Measurements from ENCODE around the gene CA14.
"Not testable (repeated sequence)": the region's sequence is repeated elsewhere in the genome, so short reads cannot be mapped to it uniquely, and the experiment has no call there.

Gene CA14

DNA sequence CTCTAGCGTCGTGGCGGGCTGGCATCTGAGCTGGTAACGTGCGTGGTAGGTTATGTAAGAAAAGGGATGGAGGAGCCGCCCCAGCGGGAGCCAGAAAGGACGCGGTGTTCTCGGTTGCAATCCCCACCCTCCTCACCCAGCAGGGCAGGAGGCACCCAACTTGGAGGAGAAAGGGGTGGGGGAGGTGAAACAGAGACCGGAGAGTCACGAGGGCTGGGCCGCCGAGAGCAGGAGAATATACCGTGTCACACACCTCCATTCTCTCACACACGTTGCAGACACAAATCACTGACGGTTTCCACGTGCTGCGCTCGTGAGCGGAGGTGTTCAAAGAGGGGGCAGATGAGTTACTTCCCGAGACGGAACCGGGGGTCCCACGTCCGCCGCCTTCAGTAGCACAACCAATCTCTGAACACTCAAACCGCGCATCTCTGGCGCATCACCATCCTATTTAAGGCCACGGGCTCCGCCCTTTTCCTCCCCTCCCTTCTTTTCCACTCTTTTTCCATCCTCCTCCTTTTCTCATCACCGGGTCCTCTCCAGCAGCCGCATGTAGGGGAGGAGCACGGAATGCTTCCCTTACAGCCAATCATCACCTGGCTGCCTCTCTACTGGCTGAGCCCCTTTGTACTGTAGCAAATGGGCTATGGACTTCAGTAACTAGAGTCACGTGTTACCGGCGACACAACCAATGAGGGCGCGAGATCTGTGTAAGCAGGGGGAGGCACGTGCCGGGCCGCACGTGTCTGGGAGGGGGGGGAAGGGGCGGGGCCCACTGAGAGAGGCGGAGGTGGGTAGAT lies 24.4 kb downstream of the CA14 start, which contains the start of gene CIART:
Gene CIART, plus strand, starts transcription at position 797 of the 800 bp plus-strand sequence. CDS start 714 bp downstream, outside the sequence.
- peak; percentile 99 for DNase-seq

DNA sequence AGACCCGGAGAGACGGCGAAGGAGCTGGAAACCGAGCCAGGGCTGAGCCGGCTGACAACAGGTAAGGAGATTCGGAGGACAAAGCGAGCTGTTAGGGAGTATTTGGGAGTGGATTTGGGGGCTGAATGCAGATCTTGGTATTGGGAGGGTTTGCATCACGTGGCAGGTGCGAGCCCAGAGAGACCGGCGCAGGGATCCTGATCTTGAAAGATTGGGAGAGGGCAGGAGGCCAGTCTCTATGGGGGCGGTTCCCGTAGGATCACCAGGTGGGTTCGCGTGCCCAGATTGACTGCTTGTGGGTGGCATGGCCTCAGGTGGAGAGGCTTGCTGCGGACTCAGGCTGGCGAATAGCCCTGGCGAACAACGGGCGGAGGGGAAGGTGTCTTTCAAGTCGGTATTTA lies 25.0 kb downstream of the CA14 start:
- DNase-seq: no peak

DNA sequence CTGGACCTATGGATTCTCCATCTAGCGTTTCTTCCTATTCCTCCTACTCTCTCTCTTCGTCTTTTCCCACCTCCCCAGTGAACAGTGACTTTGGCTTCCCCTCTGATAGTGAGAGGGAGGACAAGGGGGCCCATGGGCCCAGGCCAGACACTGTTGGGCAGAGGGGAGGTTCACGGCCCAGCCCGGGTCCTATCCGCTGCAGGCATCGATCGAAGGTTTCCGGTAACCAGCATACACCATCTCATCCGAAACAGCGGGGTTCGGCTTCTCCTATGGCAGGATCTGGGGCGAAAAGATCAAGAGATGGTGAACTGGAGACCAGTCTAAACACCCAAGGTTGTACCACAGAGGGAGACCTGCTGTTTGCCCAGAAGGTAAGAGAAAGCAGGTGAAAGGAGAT lies 25.7 kb downstream of the CA14 start:
- DNase-seq: no peak

DNA sequence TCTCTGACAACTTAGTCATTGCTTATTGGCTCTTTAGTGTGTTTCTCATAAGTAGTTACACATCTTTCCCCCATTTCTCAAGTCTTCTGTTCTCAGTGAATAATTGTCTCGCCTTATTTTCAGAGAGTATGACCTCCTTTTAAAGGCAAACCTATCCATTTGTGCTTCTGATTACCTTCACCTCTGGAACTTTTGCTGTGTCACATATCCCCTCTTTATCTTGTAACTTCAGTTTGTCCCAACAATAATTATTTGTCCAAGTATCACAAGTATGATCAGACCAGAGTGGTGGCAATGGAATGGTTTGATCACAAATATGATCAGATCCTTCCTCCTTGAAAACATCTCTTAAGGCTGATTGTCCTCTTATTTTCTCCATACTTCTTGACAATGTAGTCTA lies 30.8 kb downstream of the CA14 start:
- no peak for DNase-seq

DNA sequence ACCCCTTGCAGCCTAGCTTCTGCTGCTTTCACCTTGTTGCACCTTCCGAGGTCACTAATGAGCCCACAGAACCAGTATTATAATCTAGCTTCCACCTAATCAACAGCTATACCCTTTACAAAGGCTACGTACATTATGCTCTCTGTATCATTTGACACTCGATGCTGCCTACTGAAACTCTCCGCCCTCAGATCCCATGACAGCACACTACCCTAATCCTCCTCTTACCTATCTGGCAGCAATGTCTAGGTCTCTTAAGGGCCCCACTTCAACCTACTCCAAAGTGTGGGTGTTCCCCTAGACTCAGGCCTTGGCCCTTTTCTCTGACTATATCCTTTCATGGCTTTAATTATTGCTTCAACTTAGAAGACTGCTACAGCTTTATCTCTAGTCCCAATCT lies 31.2 kb downstream of the CA14 start:
- no peak for DNase-seq

DNA sequence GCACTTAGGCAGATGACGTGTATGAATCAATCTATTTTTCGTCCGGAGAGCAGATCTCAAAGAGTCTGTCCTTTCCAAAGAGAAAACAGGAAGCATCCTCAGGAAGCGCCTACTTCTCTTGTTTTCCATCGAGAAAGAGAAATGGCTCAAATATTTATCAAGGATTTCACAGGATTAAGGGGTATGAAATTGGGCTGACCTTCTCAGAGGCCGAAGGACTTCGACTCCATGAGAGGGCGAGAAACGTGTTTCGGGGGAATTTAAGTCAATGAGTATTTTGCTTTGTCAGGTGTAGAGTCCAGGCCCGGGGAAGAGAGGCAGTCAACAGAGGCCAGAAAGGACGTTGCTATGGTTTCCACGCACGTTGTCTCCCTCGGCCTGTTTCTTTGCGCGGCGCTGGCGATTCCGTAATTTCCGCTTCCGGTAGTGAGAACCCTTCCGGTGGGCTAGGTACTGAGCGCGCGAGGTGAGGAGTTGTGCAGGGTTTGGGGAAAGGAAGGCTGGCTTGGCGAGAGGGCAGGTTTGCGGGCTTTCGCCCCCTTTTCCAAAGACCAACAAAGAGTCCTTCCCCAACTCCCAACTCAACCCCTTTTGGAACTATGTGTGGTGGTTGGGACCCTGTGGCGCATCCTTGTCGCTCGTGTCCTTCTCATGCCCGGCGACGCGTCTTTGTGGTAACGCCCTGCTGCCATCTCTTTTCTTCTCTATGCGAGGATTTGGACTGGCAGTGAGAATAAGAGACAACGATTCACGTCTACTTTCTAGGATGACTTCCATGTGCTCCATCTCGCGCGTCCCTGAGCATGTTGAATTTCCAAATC lies 36.1 kb downstream of the CA14 start, which contains the start of gene MRPS21:
Gene MRPS21, plus strand, starts transcription at position 429 of the 821 bp plus-strand sequence. CDS start 506 bp downstream, outside the sequence.
- peak; percentile 94 for DNase-seq

GRCh38 chr1:150295476-150295875 lies 37.9 kb downstream of the CA14 start:
- DNase-seq: no peak

- no peak for DNase-seq
Measured at GRCh38 chr1:150299716-150300115, 42.1 kb downstream of the CA14 start.

DNA sequence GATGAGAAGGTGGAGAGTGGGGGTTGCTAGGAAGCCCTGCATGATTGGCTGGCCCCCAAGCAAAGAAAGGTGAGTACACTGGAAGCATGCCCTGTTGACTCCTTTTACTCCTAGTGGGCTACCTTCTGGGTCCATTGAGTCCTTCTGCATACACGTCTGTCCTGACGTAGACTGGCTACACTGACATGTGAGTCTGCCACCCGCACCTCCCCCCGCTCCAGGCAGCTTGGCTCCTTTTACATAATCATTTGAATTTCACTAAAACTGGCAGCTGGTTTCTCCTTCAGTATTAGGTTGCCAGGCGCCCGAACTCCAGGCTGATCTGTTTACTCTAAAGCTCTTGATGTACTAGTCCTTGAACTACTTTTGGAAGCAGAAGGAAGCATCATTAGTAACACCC lies 44.8 kb downstream of the CA14 start:
- DNase-seq: peak; percentile 7

- DNase-seq: no peak
Measured at GRCh38 chr1:150302902-150303301, 45.3 kb downstream of the CA14 start.

DNA sequence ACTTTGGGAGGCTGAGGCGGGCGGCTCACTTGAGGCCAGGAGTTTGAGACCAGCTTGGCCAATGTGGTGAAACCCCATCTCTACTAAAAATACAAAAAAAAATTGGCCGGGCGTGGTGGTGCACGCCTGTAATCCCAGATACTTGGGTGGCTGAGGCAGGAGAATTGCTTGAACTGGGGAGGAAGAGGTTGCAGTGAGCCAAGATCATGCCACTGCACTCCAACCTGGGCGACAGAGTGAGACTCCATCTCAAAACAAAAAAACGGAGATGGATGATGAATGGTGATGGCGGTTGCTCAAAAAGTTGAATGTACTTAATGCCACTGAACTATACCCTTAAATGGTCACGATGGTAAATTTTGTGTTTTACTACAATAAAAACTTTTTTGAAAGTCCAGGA lies 51.0 kb downstream of the CA14 start:
- DNase-seq: not testable (repeated sequence)

- DNase-seq: peak; percentile 12
Measured at GRCh38 chr1:150309758-150310508, 52.4 kb downstream of the CA14 start.

GRCh38 chr1:150311762-150312161 lies 54.2 kb downstream of the CA14 start:
- no peak for DNase-seq
